K562 (cell line): Measurements from ENCODE around the gene PPP1R37.

Experiments
- CTCF ChIP-seq, 3 experiments: IDR thresholded peaks in 2 of 3; conservative IDR thresholded peaks in 1 of 3; 2 replicates each; pipeline ENCODE4 v1.5.1; 2011 to 2012; ENCODE audit warnings: low read length in 3 of 3, mild to moderate bottlenecking in 3 of 3, control low read depth in 2 of 3, improper control_type of control experiment in 1 of 3, inconsistent platforms in 1 of 3, low read depth in 1 of 3, mixed read lengths in 1 of 3, moderate library complexity in 1 of 3; ENCODE audit not compliant: insufficient read depth in 2 of 3
- KAT7 ChIP-seq: sonication (generic); formaldehyde crosslinking; IDR thresholded peaks from 2 replicates; pipeline ENCODE4 v1.8.0; 2022; ENCODE audit warnings: missing genetic modification reagents, mild to moderate bottlenecking, borderline replicate concordance
- POLR2A ChIP-seq: fragments of 450-650 bp; conservative IDR thresholded peaks from 2 replicates; pipeline ENCODE4 v1.6.1; 2016
- TF ChIP-seq, protein P1 (sequence below): IDR thresholded peaks from 2 replicates; pipeline ENCODE4 v1.6.1; 2012; ENCODE audit warnings: low read depth, low read length, improper control_type of control experiment, borderline replicate concordance

DNA sequence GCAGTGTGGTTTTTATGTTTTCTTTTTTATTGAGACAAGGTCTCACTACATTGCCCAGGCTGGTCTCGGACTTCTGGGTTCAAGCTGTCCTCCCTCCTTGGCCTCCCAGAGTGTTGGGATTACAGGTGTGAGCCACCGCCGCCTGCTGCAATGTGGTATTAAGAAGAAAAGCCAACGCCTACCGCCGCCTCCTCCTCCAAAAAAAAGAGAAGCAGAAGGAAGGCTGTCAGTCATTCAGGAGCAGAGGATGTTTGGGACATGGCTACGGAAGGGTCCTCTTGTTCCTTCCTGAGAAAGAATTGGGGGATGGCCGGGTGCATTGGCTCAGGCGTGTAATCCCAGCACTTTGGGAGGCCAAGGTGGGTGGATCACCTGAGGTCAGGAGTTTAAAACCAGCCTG lies 1.2 kb downstream of the PPP1R37 start:
- TF ChIP-seq CTCF (IDR thresholded peaks at IDR 0.05 in 2 of 3, conservative IDR thresholded peaks at IDR 0.05 in 1 of 3; ENCODE audit: insufficient read depth in 2 of 3, low read depth in 1 of 3, low read length in 3 of 3) (no peak), POLR2A (no peak), KAT7 (CRISPR knock-in tag) (no peak)
- TF ChIP-seq, protein P1, sequence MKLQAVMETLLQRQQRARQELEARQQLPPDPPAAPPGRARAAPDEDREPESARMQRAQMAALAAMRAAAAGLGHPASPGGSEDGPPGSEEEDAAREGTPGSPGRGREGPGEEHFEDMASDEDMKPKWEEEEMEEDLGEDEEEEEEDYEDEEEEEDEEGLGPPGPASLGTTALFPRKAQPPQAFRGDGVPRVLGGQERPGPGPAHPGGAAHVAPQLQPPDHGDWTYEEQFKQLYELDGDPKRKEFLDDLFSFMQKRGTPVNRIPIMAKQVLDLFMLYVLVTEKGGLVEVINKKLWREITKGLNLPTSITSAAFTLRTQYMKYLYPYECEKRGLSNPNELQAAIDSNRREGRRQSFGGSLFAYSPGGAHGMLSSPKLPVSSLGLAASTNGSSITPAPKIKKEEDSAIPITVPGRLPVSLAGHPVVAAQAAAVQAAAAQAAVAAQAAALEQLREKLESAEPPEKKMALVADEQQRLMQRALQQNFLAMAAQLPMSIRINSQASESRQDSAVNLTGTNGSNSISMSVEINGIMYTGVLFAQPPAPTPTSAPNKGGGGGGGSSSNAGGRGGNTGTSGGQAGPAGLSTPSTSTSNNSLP: no peak
